Measurements from ENCODE around the gene MAML2. TPM values are rescaled to one million over a fixed set of nuclear protein-coding genes. Genes with fewer than 3 reads are reported as not detected.

Gene MAML2
- polyA plus RNA-seq, 1 of the 3 experiments (the other 2 are of a cell fraction): 20.1 TPM

GRCh38 chr11:96149743-96150555 is 193.0 kb downstream of the MAML2 start:
- no peak for DNase-seq
- Histone ChIP-seq H3K9me2 (no peaks in the 10 kb centered on the region), H3K79me2 (ENCODE audit: insufficient read depth) (peaks cover 76% of the 10 kb centered on the region), H3K4me3 (ENCODE audit: low read depth in 2 of 2, low read length in 1 of 2) (no peak overlapping the region), H3K36me3 (replicated peaks in 1 of 2; ENCODE audit: control insufficient read depth in 1 of 2, insufficient read depth in 2 of 2, low read length in 1 of 2) (peaks cover 0 to 3% of the 10 kb centered on the region in 2 experiments), H3K27ac (ENCODE audit: low read depth in 2 of 2, low read length in 1 of 2) (peak overlapping the region; percentile 5 to 99), H3K9ac (peak overlapping the region; percentile 44), H3K27me3 (ENCODE audit: insufficient read depth) (no peaks in the 10 kb centered on the region), H2AFZ (ENCODE audit: low read depth) (no peak overlapping the region), H3K4me1 (ENCODE audit: control insufficient read depth in 1 of 2, insufficient read depth in 2 of 2, low read depth in 1 of 2, low read length in 1 of 2) (peaks cover 7 to 82% of the 10 kb centered on the region in 2 experiments), H3K4me2 (peak overlapping the region; percentile 59), H4K20me1 (ENCODE audit: insufficient read depth) (no peaks in the 10 kb centered on the region), H3K9me3 (no peaks in the 10 kb centered on the region), H3F3A (replicated peaks; ENCODE audit: insufficient read depth) (peaks cover 63% of the 10 kb centered on the region)
- CTCF ChIA-PET: interaction anchor here (0.6 to 1.0 kb wide), 2 partner anchors 29 to 56 kb away, joined by 3 read pairs; no protein-coding TSS in a partner anchor
- WGBS (ENCODE audit: low lambda C conversion rate): 36% methylated on average over 7 of the region's 7 CpGs
- POLR2A ChIA-PET: no interaction called here
- TF ChIP-seq POLR2AphosphoS5 (IDR thresholded peaks at IDR 0.05; ENCODE audit: low read depth, low read length) (peak; percentile 14; the same call in 1 of the 2 replicates), FOXJ3 (CRISPR knock-in tag; IDR thresholded peaks at IDR 0.05) (no peak), EP300 (IDR thresholded peaks at IDR 0.05; ENCODE audit: borderline replicate concordance in 1 of 2, low read depth in 1 of 2, low read length in 1 of 2) (0 out of 4 replicates have a peak, but pooled peaks of 1 of the 2 experiments have one; percentile 19), FOXM1 (IDR thresholded peaks at IDR 0.05; ENCODE audit: low read depth) (no peak), TCF12 (IDR thresholded peaks at IDR 0.05) (no peak), MXI1 (IDR thresholded peaks at IDR 0.05; ENCODE audit: low read depth, low read length) (no peak), TAF1 (IDR thresholded peaks at IDR 0.05; ENCODE audit: borderline replicate concordance, low read depth, low read length) (no peak), CTCF (IDR thresholded peaks at IDR 0.05) (no peak), RFX5 (IDR thresholded peaks at IDR 0.05; ENCODE audit: low read length) (no peak), RAD21 (IDR thresholded peaks at IDR 0.05; ENCODE audit: low read length) (no peak), YY1 (IDR thresholded peaks at IDR 0.05; ENCODE audit: low read depth) (no peak; the same call in 1 of the 2 replicates), ELF1 (IDR thresholded peaks at IDR 0.05) (no peak), RXRA (IDR thresholded peaks at IDR 0.05; ENCODE audit: borderline replicate concordance, low read depth) (no peak), GATA2 (CRISPR knock-in tag; IDR thresholded peaks at IDR 0.05) (no peak), MAX (IDR thresholded peaks at IDR 0.05; ENCODE audit: low read depth) (0 out of 2 replicates have a peak, but pooled peaks have one; percentile 22), PBX3 (IDR thresholded peaks at IDR 0.05) (peak; percentile 54; the same call in 1 of the 2 replicates), NFIC (IDR thresholded peaks at IDR 0.05; ENCODE audit: borderline replicate concordance) (no peak), CHD2 (IDR thresholded peaks at IDR 0.05; ENCODE audit: low read length, partially characterized antibody) (no peak), MEF2A (IDR thresholded peaks at IDR 0.05; ENCODE audit: borderline replicate concordance, low read depth) (no peak), RCOR1 (IDR thresholded peaks at IDR 0.05; ENCODE audit: low read length) (no peak), EZH2phosphoT487 (IDR thresholded peaks at IDR 0.05; ENCODE audit: borderline replicate concordance, low read depth) (no peak)
- TF ChIP-seq, protein P1, sequence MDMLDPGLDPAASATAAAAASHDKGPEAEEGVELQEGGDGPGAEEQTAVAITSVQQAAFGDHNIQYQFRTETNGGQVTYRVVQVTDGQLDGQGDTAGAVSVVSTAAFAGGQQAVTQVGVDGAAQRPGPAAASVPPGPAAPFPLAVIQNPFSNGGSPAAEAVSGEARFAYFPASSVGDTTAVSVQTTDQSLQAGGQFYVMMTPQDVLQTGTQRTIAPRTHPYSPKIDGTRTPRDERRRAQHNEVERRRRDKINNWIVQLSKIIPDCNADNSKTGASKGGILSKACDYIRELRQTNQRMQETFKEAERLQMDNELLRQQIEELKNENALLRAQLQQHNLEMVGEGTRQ (IDR thresholded peaks at IDR 0.05; ENCODE audit: borderline replicate concordance, low read depth, low read length): no peak
- TF ChIP-seq, protein P2, sequence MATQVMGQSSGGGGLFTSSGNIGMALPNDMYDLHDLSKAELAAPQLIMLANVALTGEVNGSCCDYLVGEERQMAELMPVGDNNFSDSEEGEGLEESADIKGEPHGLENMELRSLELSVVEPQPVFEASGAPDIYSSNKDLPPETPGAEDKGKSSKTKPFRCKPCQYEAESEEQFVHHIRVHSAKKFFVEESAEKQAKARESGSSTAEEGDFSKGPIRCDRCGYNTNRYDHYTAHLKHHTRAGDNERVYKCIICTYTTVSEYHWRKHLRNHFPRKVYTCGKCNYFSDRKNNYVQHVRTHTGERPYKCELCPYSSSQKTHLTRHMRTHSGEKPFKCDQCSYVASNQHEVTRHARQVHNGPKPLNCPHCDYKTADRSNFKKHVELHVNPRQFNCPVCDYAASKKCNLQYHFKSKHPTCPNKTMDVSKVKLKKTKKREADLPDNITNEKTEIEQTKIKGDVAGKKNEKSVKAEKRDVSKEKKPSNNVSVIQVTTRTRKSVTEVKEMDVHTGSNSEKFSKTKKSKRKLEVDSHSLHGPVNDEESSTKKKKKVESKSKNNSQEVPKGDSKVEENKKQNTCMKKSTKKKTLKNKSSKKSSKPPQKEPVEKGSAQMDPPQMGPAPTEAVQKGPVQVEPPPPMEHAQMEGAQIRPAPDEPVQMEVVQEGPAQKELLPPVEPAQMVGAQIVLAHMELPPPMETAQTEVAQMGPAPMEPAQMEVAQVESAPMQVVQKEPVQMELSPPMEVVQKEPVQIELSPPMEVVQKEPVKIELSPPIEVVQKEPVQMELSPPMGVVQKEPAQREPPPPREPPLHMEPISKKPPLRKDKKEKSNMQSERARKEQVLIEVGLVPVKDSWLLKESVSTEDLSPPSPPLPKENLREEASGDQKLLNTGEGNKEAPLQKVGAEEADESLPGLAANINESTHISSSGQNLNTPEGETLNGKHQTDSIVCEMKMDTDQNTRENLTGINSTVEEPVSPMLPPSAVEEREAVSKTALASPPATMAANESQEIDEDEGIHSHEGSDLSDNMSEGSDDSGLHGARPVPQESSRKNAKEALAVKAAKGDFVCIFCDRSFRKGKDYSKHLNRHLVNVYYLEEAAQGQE (IDR thresholded peaks at IDR 0.05; ENCODE audit: low read depth, low read length): no peak

Data from SK-N-SH (cell line).